ENCODE measurements around the gene PTMS. TPM values are rescaled to one million over a fixed set of nuclear protein-coding genes. Genes with fewer than 3 reads are reported as not detected.

The PTMS gene
- total and polyA plus RNA-seq, 2 of the 13 experiments (the other 11 are each of a cell fraction or from before 2014, with no cell fraction given) = 40.5 to 82.4 TPM

DNA sequence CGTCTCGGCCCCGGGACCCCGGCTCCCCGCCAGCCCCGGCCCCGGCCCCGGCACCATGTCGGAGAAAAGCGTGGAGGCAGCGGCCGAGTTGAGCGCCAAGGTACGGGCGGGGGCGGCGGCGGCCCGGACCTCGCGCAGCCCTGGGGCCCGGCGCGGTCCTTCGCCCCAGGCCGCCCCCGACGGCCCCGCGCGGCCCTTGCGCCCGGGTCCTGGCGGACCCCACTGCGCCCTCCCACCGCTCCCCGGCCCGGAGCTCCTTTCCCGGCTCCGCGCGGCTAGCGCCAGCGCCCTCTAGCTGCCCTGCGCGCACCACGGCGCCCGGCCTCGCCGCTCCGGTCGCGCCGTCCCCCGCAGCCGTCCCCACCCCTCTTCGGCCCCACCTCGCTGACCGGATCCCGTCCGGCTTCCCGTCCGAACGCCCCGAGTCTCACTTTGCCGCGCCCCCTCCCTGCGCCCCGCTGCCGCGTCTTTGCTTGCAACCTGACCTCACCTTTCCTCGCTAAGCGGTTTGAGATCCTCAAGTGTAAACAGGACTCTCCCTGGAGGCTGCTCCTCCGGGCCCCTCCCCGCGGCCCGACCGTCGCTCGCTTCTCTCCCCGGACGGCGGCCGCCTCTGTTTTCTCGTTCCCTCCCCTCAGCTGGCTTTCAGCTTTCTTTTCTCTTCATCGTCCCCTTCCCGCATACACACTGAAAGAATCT lies 637 bp downstream of the PTMS start (continued):
- TF ChIP-seq, protein P1, sequence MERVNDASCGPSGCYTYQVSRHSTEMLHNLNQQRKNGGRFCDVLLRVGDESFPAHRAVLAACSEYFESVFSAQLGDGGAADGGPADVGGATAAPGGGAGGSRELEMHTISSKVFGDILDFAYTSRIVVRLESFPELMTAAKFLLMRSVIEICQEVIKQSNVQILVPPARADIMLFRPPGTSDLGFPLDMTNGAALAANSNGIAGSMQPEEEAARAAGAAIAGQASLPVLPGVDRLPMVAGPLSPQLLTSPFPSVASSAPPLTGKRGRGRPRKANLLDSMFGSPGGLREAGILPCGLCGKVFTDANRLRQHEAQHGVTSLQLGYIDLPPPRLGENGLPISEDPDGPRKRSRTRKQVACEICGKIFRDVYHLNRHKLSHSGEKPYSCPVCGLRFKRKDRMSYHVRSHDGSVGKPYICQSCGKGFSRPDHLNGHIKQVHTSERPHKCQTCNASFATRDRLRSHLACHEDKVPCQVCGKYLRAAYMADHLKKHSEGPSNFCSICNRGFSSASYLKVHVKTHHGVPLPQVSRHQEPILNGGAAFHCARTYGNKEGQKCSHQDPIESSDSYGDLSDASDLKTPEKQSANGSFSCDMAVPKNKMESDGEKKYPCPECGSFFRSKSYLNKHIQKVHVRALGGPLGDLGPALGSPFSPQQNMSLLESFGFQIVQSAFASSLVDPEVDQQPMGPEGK (CRISPR knock-in tag; IDR thresholded peaks at IDR 0.05) = peak; percentile 44
- TF ChIP-seq ZNF282 (IDR thresholded peaks at IDR 0.05; ENCODE audit: partially characterized antibody) (no peak), STAT6 (CRISPR knock-in tag; IDR thresholded peaks at IDR 0.05; ENCODE audit: borderline replicate concordance) (no peak), ZNF20 (CRISPR knock-in tag; IDR thresholded peaks at IDR 0.05) (no peak), MED1 (CRISPR knock-in tag; IDR thresholded peaks at IDR 0.05) (peak; percentile 34; the same call in 1 of the 2 replicates), SOX13 (IDR thresholded peaks at IDR 0.05) (no peak), SOX13 (CRISPR knock-in tag; conservative IDR thresholded peaks at IDR 0.05 in 1 of 2, IDR thresholded peaks at IDR 0.05 in 1 of 2) (peak in 1 of 2 experiments; percentile 8; a peak in 1 of 4 replicates), ZFP36L1 (CRISPR knock-in tag; IDR thresholded peaks at IDR 0.05) (no peak)
- TF ChIP-seq, protein P2, sequence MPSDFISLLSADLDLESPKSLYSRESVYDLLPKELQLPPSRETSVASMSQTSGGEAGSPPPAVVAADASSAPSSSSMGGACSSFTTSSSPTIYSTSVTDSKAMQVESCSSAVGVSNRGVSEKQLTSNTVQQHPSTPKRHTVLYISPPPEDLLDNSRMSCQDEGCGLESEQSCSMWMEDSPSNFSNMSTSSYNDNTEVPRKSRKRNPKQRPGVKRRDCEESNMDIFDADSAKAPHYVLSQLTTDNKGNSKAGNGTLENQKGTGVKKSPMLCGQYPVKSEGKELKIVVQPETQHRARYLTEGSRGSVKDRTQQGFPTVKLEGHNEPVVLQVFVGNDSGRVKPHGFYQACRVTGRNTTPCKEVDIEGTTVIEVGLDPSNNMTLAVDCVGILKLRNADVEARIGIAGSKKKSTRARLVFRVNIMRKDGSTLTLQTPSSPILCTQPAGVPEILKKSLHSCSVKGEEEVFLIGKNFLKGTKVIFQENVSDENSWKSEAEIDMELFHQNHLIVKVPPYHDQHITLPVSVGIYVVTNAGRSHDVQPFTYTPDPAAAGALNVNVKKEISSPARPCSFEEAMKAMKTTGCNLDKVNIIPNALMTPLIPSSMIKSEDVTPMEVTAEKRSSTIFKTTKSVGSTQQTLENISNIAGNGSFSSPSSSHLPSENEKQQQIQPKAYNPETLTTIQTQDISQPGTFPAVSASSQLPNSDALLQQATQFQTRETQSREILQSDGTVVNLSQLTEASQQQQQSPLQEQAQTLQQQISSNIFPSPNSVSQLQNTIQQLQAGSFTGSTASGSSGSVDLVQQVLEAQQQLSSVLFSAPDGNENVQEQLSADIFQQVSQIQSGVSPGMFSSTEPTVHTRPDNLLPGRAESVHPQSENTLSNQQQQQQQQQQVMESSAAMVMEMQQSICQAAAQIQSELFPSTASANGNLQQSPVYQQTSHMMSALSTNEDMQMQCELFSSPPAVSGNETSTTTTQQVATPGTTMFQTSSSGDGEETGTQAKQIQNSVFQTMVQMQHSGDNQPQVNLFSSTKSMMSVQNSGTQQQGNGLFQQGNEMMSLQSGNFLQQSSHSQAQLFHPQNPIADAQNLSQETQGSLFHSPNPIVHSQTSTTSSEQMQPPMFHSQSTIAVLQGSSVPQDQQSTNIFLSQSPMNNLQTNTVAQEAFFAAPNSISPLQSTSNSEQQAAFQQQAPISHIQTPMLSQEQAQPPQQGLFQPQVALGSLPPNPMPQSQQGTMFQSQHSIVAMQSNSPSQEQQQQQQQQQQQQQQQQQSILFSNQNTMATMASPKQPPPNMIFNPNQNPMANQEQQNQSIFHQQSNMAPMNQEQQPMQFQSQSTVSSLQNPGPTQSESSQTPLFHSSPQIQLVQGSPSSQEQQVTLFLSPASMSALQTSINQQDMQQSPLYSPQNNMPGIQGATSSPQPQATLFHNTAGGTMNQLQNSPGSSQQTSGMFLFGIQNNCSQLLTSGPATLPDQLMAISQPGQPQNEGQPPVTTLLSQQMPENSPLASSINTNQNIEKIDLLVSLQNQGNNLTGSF (CRISPR knock-in tag; IDR thresholded peaks at IDR 0.05) = no peak

Data from HepG2 (cell line).